Pulmonary artery endothelial cell (primary cell): ENCODE measurements around the gene SPTA1. TPM values are rescaled to one million over a fixed set of nuclear protein-coding genes. Genes with fewer than 3 reads are reported as not detected.

ENCODE experiments used
- DNase-seq: peaks from one replicate; pipeline ENCODE4 v3.0.0-alpha.2; 2011; ENCODE audit warnings: low read depth, low spot score
- total RNA-seq: library from RNA; depleted of rRNA; stranded (reverse); fragments of >200 nt; gene quantifications from 2 replicates; pipeline ENCODE4 v1.2.3, GENCODE V29; 2014

Gene SPTA1
- total RNA-seq, 1 donor from 2014 or later: 0.13 TPM

DNA sequence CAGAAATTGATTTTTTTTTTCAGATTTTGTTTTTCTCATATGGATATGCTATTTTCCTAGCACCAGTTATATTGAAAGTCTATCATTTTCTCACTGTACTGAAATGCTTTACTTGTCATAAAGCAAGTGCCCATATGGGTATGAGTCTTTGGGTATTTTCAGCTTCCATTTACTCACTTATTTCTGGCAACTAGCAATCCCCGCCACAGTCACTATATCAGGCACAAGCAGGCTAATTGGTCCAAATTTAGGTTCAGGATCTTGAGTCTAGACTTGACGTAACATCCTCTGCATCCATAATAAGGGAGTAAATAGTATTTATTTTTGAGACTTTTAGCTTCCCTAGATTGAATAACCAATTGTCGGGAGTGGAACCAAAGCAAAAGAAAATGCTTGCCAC is 109.0 kb downstream of the SPTA1 start:
- no peak for DNase-seq

- DNase-seq: no peak
These were observed 114.3 kb downstream of the SPTA1 start for GRCh38 chr1:158572226-158572625.

DNA sequence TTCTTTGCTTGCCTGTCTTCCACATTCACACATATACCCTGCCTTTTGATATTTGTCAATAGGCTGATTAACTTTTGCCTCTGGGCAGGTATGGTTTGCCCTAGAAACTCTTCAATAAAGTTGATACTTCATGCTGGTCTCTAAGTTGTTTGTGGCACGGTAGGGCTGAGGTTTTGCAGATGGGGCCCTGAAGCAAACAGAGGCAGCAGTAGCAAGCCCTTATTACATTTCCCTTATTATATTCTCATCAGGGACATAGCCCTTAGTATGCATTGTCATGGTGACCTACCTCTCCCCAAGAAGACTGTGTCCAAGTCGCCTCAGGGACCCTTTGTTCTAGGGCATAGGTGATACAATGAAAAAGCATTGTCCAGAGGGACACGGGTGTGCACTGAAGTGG is 116.0 kb downstream of the SPTA1 start, which contains the start of gene OR6P1:
OR6P1 (minus strand) TSS at position 101 of the 400 bp plus-strand sequence. CDS start 6,976 bp downstream, outside the sequence.
- DNase-seq: no peak

DNA sequence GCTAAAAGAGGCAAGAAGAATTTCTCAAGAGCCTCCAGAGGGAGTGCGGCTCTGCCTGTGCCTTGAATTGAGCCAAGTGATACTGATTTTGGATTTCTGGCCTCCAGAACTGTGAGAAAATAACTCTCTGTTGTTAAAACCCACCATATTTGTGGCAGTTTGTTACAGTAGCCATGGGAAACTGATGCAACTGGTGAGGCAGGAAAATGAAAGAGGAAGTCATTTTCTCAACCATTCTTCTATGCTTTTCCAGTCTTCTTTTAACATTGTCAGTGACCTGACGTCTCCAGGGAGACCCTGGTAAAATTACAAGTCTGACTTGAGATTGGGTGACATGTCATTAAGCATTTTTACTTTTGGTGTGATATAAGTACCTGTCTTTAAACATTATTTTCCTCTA is 121.9 kb downstream of the SPTA1 start:
- no peak for DNase-seq

- no peak for DNase-seq
These were observed 122.7 kb downstream of the SPTA1 start for GRCh38 chr1:158563853-158564252.

Other genes starting within 250 kb of the SPTA1 start
- gene OR10K1, start 224.9 kb downstream of the SPTA1 start, total RNA-seq: not detected in 2 replicates
- not detected in 2 replicates for gene OR10R2, start 214.5 kb downstream of the SPTA1 start, total RNA-seq
- not detected in 2 replicates for gene OR6Y1, start 132.3 kb downstream of the SPTA1 start, total RNA-seq
- gene OR6P1, start 116.1 kb downstream of the SPTA1 start, total RNA-seq: not detected in 2 replicates
- gene OR10X1, start 106.8 kb downstream of the SPTA1 start, total RNA-seq: not detected in 2 replicates
- gene OR10Z1, start 81.4 kb downstream of the SPTA1 start, total RNA-seq: not detected in 2 replicates
- not detected in 2 replicates for gene OR6K2, start 13.9 kb upstream of the SPTA1 start, total RNA-seq
- gene OR6K3, start 34.0 kb upstream of the SPTA1 start, total RNA-seq: not detected in 2 replicates
- not detected in 2 replicates for gene OR6K6, start 68.0 kb upstream of the SPTA1 start, total RNA-seq
- not detected in 2 replicates for gene OR6N1, start 85.5 kb upstream of the SPTA1 start, total RNA-seq
- not detected in 2 replicates for gene OR6N2, start 94.5 kb upstream of the SPTA1 start, total RNA-seq
- gene MNDA, start 144.6 kb upstream of the SPTA1 start, total RNA-seq: not detected in 2 replicates
- not detected in 2 replicates for gene PYHIN1, start 244.8 kb upstream of the SPTA1 start, total RNA-seq